ENCODE results near the gene MATN1.

Gene MATN1

GRCh38 chr1:30704765-30705509, 18.4 kb downstream of the MATN1 start:
- no peak overlapping the region for H3K4me3 ChIP-seq (ENCODE audit: severe bottlenecking)
- H3K27ac ChIP-seq (ENCODE audit: poor library complexity, severe bottlenecking) = no peak overlapping the region
- ATAC-seq (ENCODE audit: low read depth) = no peak
- H3K9me3 ChIP-seq (ENCODE audit: severe bottlenecking) = no peaks in the 10 kb centered on the region
- no peaks in the 10 kb centered on the region for H3K27me3 ChIP-seq (ENCODE audit: insufficient read depth, poor library complexity, severe bottlenecking)
- no peaks in the 10 kb centered on the region for H3K36me3 ChIP-seq (ENCODE audit: low read depth)
- DNase-seq (ENCODE audit: low spot score) = no peak
- TF ChIP-seq CTCF (IDR thresholded peaks at IDR 0.05; ENCODE audit: poor library complexity, severe bottlenecking) = no peak
- H3K4me1 ChIP-seq (ENCODE audit: insufficient read depth, poor library complexity, severe bottlenecking) = peaks cover 4% of the 10 kb centered on the region

GRCh38 chr1:30704271-30704670, 19.1 kb downstream of the MATN1 start:
- Histone ChIP-seq H3K27ac (ENCODE audit: poor library complexity, severe bottlenecking) (no peak overlapping the region), H3K9me3 (ENCODE audit: severe bottlenecking) (no peaks in the 10 kb centered on the region), H3K4me1 (ENCODE audit: insufficient read depth, poor library complexity, severe bottlenecking) (peaks cover 4% of the 10 kb centered on the region), H3K4me3 (ENCODE audit: severe bottlenecking) (no peak overlapping the region), H3K27me3 (ENCODE audit: insufficient read depth, poor library complexity, severe bottlenecking) (no peaks in the 10 kb centered on the region), H3K36me3 (ENCODE audit: low read depth) (no peaks in the 10 kb centered on the region)
- ATAC-seq (ENCODE audit: low read depth) = no peak
- DNase-seq (ENCODE audit: low spot score) = no peak
- no peak for TF ChIP-seq CTCF (IDR thresholded peaks at IDR 0.05; ENCODE audit: poor library complexity, severe bottlenecking)

DNA sequence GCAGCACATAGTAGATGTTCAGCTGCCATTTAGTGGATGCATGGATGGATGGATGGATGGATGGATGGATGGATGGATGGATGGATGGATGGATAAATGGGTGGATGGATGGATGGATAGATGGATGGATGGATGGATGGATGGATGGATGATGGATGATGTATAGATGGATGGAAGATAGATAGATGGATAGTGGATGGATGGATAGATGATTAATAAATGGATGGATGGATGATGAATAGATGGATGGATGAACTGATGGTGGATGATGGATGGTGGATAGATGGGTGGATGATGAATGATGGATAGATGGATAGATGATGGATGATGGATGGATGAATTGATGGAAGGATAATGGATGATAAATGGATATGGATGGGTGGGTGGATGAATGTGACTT, 20.6 kb downstream of the MATN1 start:
- Histone ChIP-seq H3K4me1 (ENCODE audit: insufficient read depth, poor library complexity, severe bottlenecking) (peaks cover 4% of the 10 kb centered on the region), H3K27me3 (ENCODE audit: insufficient read depth, poor library complexity, severe bottlenecking) (no peaks in the 10 kb centered on the region), H3K9me3 (ENCODE audit: severe bottlenecking) (no peaks in the 10 kb centered on the region), H3K4me3 (ENCODE audit: severe bottlenecking) (no peak overlapping the region), H3K27ac (ENCODE audit: poor library complexity, severe bottlenecking) (no peak overlapping the region), H3K36me3 (ENCODE audit: low read depth) (no peaks in the 10 kb centered on the region)
- ATAC-seq (ENCODE audit: low read depth) (no peak), DNase-seq (ENCODE audit: low spot score) (no peak)
- TF ChIP-seq CTCF (IDR thresholded peaks at IDR 0.05; ENCODE audit: poor library complexity, severe bottlenecking) = no peak

- peak; percentile 35 for ATAC-seq (ENCODE audit: low read depth)
- H3K27ac ChIP-seq (ENCODE audit: poor library complexity, severe bottlenecking) = peak overlapping the region; percentile 11
- H3K4me1 ChIP-seq (ENCODE audit: insufficient read depth, poor library complexity, severe bottlenecking) = peaks cover 4% of the 10 kb centered on the region
These were observed 22.1 kb downstream of the MATN1 start for GRCh38 chr1:30701258-30701633.

More at GRCh38 chr1:30701258-30701633, 22.1 kb downstream of the MATN1 start:
- Histone ChIP-seq H3K9me3 (ENCODE audit: severe bottlenecking) (no peaks in the 10 kb centered on the region), H3K36me3 (ENCODE audit: low read depth) (no peaks in the 10 kb centered on the region), H3K4me3 (ENCODE audit: severe bottlenecking) (no peak overlapping the region), H3K27me3 (ENCODE audit: insufficient read depth, poor library complexity, severe bottlenecking) (no peaks in the 10 kb centered on the region)
- no peak for DNase-seq (ENCODE audit: low spot score)
- TF ChIP-seq CTCF (IDR thresholded peaks at IDR 0.05; ENCODE audit: poor library complexity, severe bottlenecking) = no peak

Measured in RWPE2 (cell line).